ENCODE data around the gene PNPO.

GRCh38 chr17:47952171-47953021 is 11.0 kb downstream of the PNPO start:
- TF ChIP-seq EZH2phosphoT487 (IDR thresholded peaks at IDR 0.05; ENCODE audit: insufficient read depth, low read depth): no peak
- no peak for TF ChIP-seq EZH2 (IDR thresholded peaks at IDR 0.05; ENCODE audit: insufficient read depth, poor library complexity, severe bottlenecking)
